NCI-H128 (cell line): ENCODE data around the gene PITPNB.

Source experiments
- DNase-seq: peaks from one replicate; lab custom pipeline; 2025; ENCODE audit not compliant: unreplicated experiment; lab: John Stamatoyannopoulos, UW

PITPNB gene

GRCh38 chr22:27863001-27863400, 56.1 kb downstream of the PITPNB start:
- DNase-seq: no peak

- no peak for DNase-seq
Observed at GRCh38 chr22:27859336-27859735, 59.7 kb downstream of the PITPNB start.

GRCh38 chr22:27858626-27859025, 60.4 kb downstream of the PITPNB start:
- no peak for DNase-seq

GRCh38 chr22:27857443-27857842, 61.6 kb downstream of the PITPNB start:
- no peak for DNase-seq

GRCh38 chr22:27856386-27856785, 62.7 kb downstream of the PITPNB start:
- no peak for DNase-seq

GRCh38 chr22:27853424-27853823, 65.6 kb downstream of the PITPNB start:
- no peak for DNase-seq

- DNase-seq: no peak
Observed at GRCh38 chr22:27851974-27852746, 66.9 kb downstream of the PITPNB start.

GRCh38 chr22:27850000-27850521, 69.0 kb downstream of the PITPNB start:
- no peak for DNase-seq

- no peak for DNase-seq
Observed at GRCh38 chr22:27848005-27848404, 71.1 kb downstream of the PITPNB start.

- DNase-seq: no peak
Observed at GRCh38 chr22:27846910-27847309, 72.1 kb downstream of the PITPNB start.

GRCh38 chr22:27846248-27846757, 72.8 kb downstream of the PITPNB start:
- no peak for DNase-seq

- no peak for DNase-seq
Observed at GRCh38 chr22:27845644-27846043, 73.4 kb downstream of the PITPNB start.

GRCh38 chr22:27844656-27845591, 74.1 kb downstream of the PITPNB start:
- DNase-seq: no peak

- no peak for DNase-seq
Observed at GRCh38 chr22:27844256-27844655, 74.8 kb downstream of the PITPNB start.

GRCh38 chr22:27843441-27843840, 75.6 kb downstream of the PITPNB start:
- no peak for DNase-seq

- no peak for DNase-seq
Observed at GRCh38 chr22:27842669-27843431, 76.2 kb downstream of the PITPNB start.

GRCh38 chr22:27842201-27842600, 76.9 kb downstream of the PITPNB start:
- no peak for DNase-seq

GRCh38 chr22:27840436-27840835, 78.6 kb downstream of the PITPNB start:
- no peak for DNase-seq

GRCh38 chr22:27839057-27839660, 79.9 kb downstream of the PITPNB start:
- DNase-seq: no peak

- no peak for DNase-seq
Observed at GRCh38 chr22:27836181-27836580, 82.9 kb downstream of the PITPNB start.
